Astrocyte (in vitro differentiated cells and primary cell): ENCODE results near the gene LRRTM4. TPM values are rescaled to one million over a fixed set of nuclear protein-coding genes. Genes with fewer than 3 reads are reported as not detected.

ENCODE experiments used
- DNase-seq: peaks from one replicate; pipeline ENCODE4 v3.0.0-alpha.2; 2010; ENCODE audit warnings: low read depth
- FAIRE-seq: peaks from 2 replicates; lab custom pipeline; 2011; peaks lifted over from hg19 to GRCh38; lab: Jason Lieb, UNC
- H2AFZ ChIP-seq: 2 replicates; pipeline ENCODE4 v1.6.0; 2012; ENCODE audit warnings: low read depth, low read length, inconsistent platforms
- H3K27ac ChIP-seq: 2 replicates; pipeline ENCODE4 v1.5.1; 2011; ENCODE audit warnings: low read depth, low read length, inconsistent platforms
- H3K27me3 ChIP-seq: 2 replicates; pipeline ENCODE4 v1.6.0; 2011; ENCODE audit warnings: low read length, inconsistent platforms; ENCODE audit not compliant: insufficient read depth
- H3K36me3 ChIP-seq: 2 replicates; pipeline ENCODE4 v1.5.1; 2011; ENCODE audit warnings: low read length, inconsistent platforms; ENCODE audit not compliant: insufficient read depth
- H3K4me1 ChIP-seq: 2 replicates; pipeline ENCODE4 v1.5.1; 2011; ENCODE audit warnings: low read length, inconsistent platforms; ENCODE audit not compliant: insufficient read depth
- H3K4me2 ChIP-seq: 2 replicates; pipeline ENCODE4 v1.6.0; 2012; ENCODE audit warnings: low read length, inconsistent platforms
- H3K4me3 ChIP-seq: 2 replicates; pipeline ENCODE4 v1.5.1; 2011; ENCODE audit warnings: low read depth, mild to moderate bottlenecking, low read length, inconsistent platforms; ENCODE audit not compliant: insufficient read depth
- H3K79me2 ChIP-seq: 2 replicates; pipeline ENCODE4 v1.6.0; 2012; ENCODE audit warnings: mild to moderate bottlenecking, low read length, inconsistent platforms; ENCODE audit not compliant: insufficient read depth
- H3K9ac ChIP-seq: 2 replicates; pipeline ENCODE4 v1.6.0; 2012; ENCODE audit warnings: mild to moderate bottlenecking, low read length, inconsistent platforms
- H3K9me3 ChIP-seq: 2 replicates; pipeline ENCODE4 v1.5.1; 2012; ENCODE audit warnings: low read depth, mild to moderate bottlenecking, low read length, inconsistent platforms; ENCODE audit not compliant: insufficient read depth
- H4K20me1 ChIP-seq: 2 replicates; pipeline ENCODE4 v1.6.0; 2012; ENCODE audit warnings: low read length, inconsistent platforms; ENCODE audit not compliant: insufficient read depth
- H3K27ac Mint-ChIP-seq: one replicate; pipeline ENCODE4 v1.8.0; 2021; ENCODE audit warnings: mild to moderate bottlenecking, mixed read lengths; ENCODE audit not compliant: unreplicated experiment
- H3K27me3 Mint-ChIP-seq: one replicate; pipeline ENCODE4 v1.8.0; 2021; ENCODE audit warnings: low read depth, mixed read lengths; ENCODE audit not compliant: unreplicated experiment
- H3K36me3 Mint-ChIP-seq: one replicate; pipeline ENCODE4 v1.8.0; 2021; ENCODE audit warnings: low read depth, mixed read lengths; ENCODE audit not compliant: unreplicated experiment
- H3K4me1 Mint-ChIP-seq: one replicate; pipeline ENCODE4 v1.8.0; 2021; ENCODE audit warnings: low read depth, mixed read lengths; ENCODE audit not compliant: unreplicated experiment
- H3K4me3 Mint-ChIP-seq: one replicate; pipeline ENCODE4 v1.8.0; 2021; ENCODE audit warnings: mild to moderate bottlenecking, moderate library complexity, mixed read lengths; ENCODE audit not compliant: unreplicated experiment
- H3K9me3 Mint-ChIP-seq: one replicate; pipeline ENCODE4 v1.8.0; 2021; ENCODE audit warnings: mild to moderate bottlenecking, mixed read lengths; ENCODE audit not compliant: unreplicated experiment
- EZH2 ChIP-seq: IDR thresholded peaks from 2 replicates; pipeline ENCODE4 v1.6.1; 2012; ENCODE audit warnings: mild to moderate bottlenecking, low read length, inconsistent platforms; ENCODE audit not compliant: insufficient read depth
- total RNA-seq: library from RNA; stranded (reverse); gene quantifications from 2 replicates; pipeline ENCODE4 v1.2.1, GENCODE V29; 2021
- TF ChIP-seq, protein P1 (sequence below): IDR thresholded peaks from 2 replicates; pipeline ENCODE4 v1.5.1; 2011; ENCODE audit warnings: low read depth, mild to moderate bottlenecking, inconsistent platforms, low read length, moderate library complexity; ENCODE audit not compliant: insufficient read depth

Gene LRRTM4
- total RNA-seq, 1 donor from 2014 or later: 0.59 TPM

GRCh38 chr2:77207331-77207730 lies 314.8 kb downstream of the LRRTM4 start:
- Histone ChIP-seq H3K27me3 (no peaks in the 10 kb centered on the region), H3K4me3 (no peak overlapping the region), H3K27ac (no peak overlapping the region), H3K36me3 (no peaks in the 10 kb centered on the region), H3K9me3 (no peaks in the 10 kb centered on the region), H4K20me1 (no peaks in the 10 kb centered on the region), H3K9ac (no peak overlapping the region), H3K79me2 (no peaks in the 10 kb centered on the region), H2AFZ (no peak overlapping the region), H3K4me1 (no peaks in the 10 kb centered on the region), H3K4me2 (no peak overlapping the region)
- Mint-ChIP-seq H3K27me3 (no peaks in the 10 kb centered on the region), H3K27ac (no peak overlapping the region), H3K36me3 (no peaks in the 10 kb centered on the region), H3K4me1 (no peaks in the 10 kb centered on the region), H3K9me3 (no peaks in the 10 kb centered on the region), H3K4me3 (no peak overlapping the region)
- FAIRE-seq: no peak
- TF ChIP-seq, protein P1, sequence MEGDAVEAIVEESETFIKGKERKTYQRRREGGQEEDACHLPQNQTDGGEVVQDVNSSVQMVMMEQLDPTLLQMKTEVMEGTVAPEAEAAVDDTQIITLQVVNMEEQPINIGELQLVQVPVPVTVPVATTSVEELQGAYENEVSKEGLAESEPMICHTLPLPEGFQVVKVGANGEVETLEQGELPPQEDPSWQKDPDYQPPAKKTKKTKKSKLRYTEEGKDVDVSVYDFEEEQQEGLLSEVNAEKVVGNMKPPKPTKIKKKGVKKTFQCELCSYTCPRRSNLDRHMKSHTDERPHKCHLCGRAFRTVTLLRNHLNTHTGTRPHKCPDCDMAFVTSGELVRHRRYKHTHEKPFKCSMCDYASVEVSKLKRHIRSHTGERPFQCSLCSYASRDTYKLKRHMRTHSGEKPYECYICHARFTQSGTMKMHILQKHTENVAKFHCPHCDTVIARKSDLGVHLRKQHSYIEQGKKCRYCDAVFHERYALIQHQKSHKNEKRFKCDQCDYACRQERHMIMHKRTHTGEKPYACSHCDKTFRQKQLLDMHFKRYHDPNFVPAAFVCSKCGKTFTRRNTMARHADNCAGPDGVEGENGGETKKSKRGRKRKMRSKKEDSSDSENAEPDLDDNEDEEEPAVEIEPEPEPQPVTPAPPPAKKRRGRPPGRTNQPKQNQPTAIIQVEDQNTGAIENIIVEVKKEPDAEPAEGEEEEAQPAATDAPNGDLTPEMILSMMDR: no peak
- TF ChIP-seq EZH2: no peak
- no peak for DNase-seq

DNA sequence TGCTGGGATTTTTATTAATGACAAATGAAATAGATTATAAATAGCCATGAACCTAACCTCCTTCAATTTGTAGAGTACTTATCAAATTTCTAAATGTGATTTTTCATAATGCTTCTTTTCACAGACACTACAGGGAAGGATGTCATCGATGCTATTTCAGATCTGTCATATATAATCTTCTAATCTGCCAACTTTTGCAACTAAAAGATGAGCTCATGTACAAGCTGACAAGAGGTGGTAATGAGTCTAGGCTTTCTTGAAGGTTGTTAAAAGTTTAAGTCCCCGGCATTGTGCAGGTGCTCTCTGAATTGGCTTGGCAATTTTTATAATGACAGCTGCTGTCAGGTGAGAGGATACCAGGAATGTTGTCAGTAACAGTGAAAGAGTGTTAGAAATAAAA lies 320.4 kb downstream of the LRRTM4 start:
- Histone ChIP-seq H3K79me2 (no peaks in the 10 kb centered on the region), H3K4me3 (no peak overlapping the region), H3K9me3 (no peaks in the 10 kb centered on the region), H3K9ac (no peak overlapping the region), H4K20me1 (no peaks in the 10 kb centered on the region), H3K27me3 (no peaks in the 10 kb centered on the region), H3K27ac (no peak overlapping the region), H3K36me3 (no peaks in the 10 kb centered on the region), H3K4me1 (no peaks in the 10 kb centered on the region), H3K4me2 (no peak overlapping the region), H2AFZ (no peak overlapping the region)
- Mint-ChIP-seq H3K27ac (no peak overlapping the region), H3K9me3 (no peaks in the 10 kb centered on the region), H3K4me1 (peaks cover 3% of the 10 kb centered on the region), H3K27me3 (no peaks in the 10 kb centered on the region), H3K36me3 (no peaks in the 10 kb centered on the region), H3K4me3 (no peak overlapping the region)
- TF ChIP-seq EZH2: no peak
- TF ChIP-seq, protein P1: no peak
- DNase-seq: no peak
- no peak for FAIRE-seq

- Mint-ChIP-seq H3K4me3 (no peak overlapping the region), H3K27ac (no peak overlapping the region), H3K36me3 (no peaks in the 10 kb centered on the region), H3K9me3 (no peaks in the 10 kb centered on the region), H3K4me1 (peaks cover 3% of the 10 kb centered on the region), H3K27me3 (no peaks in the 10 kb centered on the region)
- H3K27ac ChIP-seq: no peak overlapping the region
- DNase-seq: no peak
- no peaks in the 10 kb centered on the region for H3K27me3 ChIP-seq
- TF ChIP-seq EZH2: no peak
- TF ChIP-seq, protein P1: no peak
- no peaks in the 10 kb centered on the region for H3K36me3 ChIP-seq
- H3K4me1 ChIP-seq: no peaks in the 10 kb centered on the region
- no peak overlapping the region for H3K4me2 ChIP-seq
- no peak overlapping the region for H2AFZ ChIP-seq
- no peaks in the 10 kb centered on the region for H3K9me3 ChIP-seq
- no peak overlapping the region for H3K4me3 ChIP-seq
- no peaks in the 10 kb centered on the region for H3K79me2 ChIP-seq
- no peak for FAIRE-seq
- H3K9ac ChIP-seq: no peak overlapping the region
- no peaks in the 10 kb centered on the region for H4K20me1 ChIP-seq
Measured at GRCh38 chr2:77199411-77199810, 322.8 kb downstream of the LRRTM4 start.
